Measurements from ENCODE around the gene MAN1C1.
A peak's percentile ranks its signal among the peaks of the same experiment; 100 is the strongest.

Gene MAN1C1

GRCh38 chr1:25744140-25744581 lies 127.6 kb downstream of the MAN1C1 start:
- DNase-seq, result no peak

GRCh38 chr1:25744636-25745425 lies 128.2 kb downstream of the MAN1C1 start:
- DNase-seq, result no peak

GRCh38 chr1:25746299-25747045 lies 129.9 kb downstream of the MAN1C1 start:
- no peak for DNase-seq

- DNase-seq, result no peak
Observed at GRCh38 chr1:25747046-25747719, 130.6 kb downstream of the MAN1C1 start.

GRCh38 chr1:25748531-25749205 lies 132.1 kb downstream of the MAN1C1 start:
- no peak for DNase-seq

GRCh38 chr1:25750923-25751605 lies 134.5 kb downstream of the MAN1C1 start:
- no peak for DNase-seq

- DNase-seq, result peak; percentile 20 to 26
Observed at GRCh38 chr1:25754470-25755181, 138.0 kb downstream of the MAN1C1 start.

GRCh38 chr1:25755475-25756125 lies 139.0 kb downstream of the MAN1C1 start:
- DNase-seq, result no peak

- no peak for DNase-seq
Observed at GRCh38 chr1:25756215-25756614, 139.6 kb downstream of the MAN1C1 start.

GRCh38 chr1:25757151-25757845 lies 140.7 kb downstream of the MAN1C1 start:
- DNase-seq, result no peak

- no peak for DNase-seq
Observed at GRCh38 chr1:25757846-25758185, 141.2 kb downstream of the MAN1C1 start.

GRCh38 chr1:25758466-25759070 lies 142.0 kb downstream of the MAN1C1 start:
- no peak for DNase-seq

GRCh38 chr1:25760122-25760719 lies 143.6 kb downstream of the MAN1C1 start:
- no peak for DNase-seq

GRCh38 chr1:25760871-25761270 lies 144.3 kb downstream of the MAN1C1 start:
- DNase-seq, result no peak

GRCh38 chr1:25763493-25763892 lies 146.9 kb downstream of the MAN1C1 start:
- DNase-seq, result no peak

- no peak for DNase-seq
Observed at GRCh38 chr1:25765136-25765922, 148.7 kb downstream of the MAN1C1 start.

- DNase-seq, result no peak
Observed at GRCh38 chr1:25765923-25766589, 149.5 kb downstream of the MAN1C1 start.

GRCh38 chr1:25766721-25767436 lies 150.3 kb downstream of the MAN1C1 start:
- no peak for DNase-seq

Data from stimulated activated CD4-positive, alpha-beta T cell treated with anti-CD3 and anti-CD28 coated beads, Interleukin-4, amount 100 ng/mL, for 4 hours (primary cell).